HFFc6 (cell line): Measurements from ENCODE around the gene PEPD. TPM values are rescaled to one million over a fixed set of nuclear protein-coding genes. Genes with fewer than 3 reads are reported as not detected.
"Not testable (repeated sequence)": the region's sequence is repeated elsewhere in the genome, so short reads cannot be mapped to it uniquely, and the experiment has no call there.

Experiments used
- DNase-seq: peaks from one replicate; pipeline ENCODE4 v3.0.0-alpha.2; 2018
- H3K27ac Mint-ChIP-seq: 2 replicates; pipeline ENCODE4 v1.8.0; 2020; ENCODE audit warnings: mild to moderate bottlenecking, mixed read lengths
- H3K27me3 Mint-ChIP-seq: 2 replicates; pipeline ENCODE4 v1.8.0; 2021; ENCODE audit warnings: mild to moderate bottlenecking, moderate library complexity, mixed read lengths; ENCODE audit not compliant: insufficient read depth
- H3K36me3 Mint-ChIP-seq: 2 replicates; pipeline ENCODE4 v1.8.0; 2021; ENCODE audit warnings: low read depth, mixed read lengths
- H3K4me1 Mint-ChIP-seq: 2 replicates; pipeline ENCODE4 v1.8.0; 2020; ENCODE audit warnings: low read depth, mixed read lengths
- H3K4me3 Mint-ChIP-seq: 2 replicates; pipeline ENCODE4 v1.8.0; 2020; ENCODE audit warnings: mild to moderate bottlenecking, moderate library complexity, mixed read lengths
- H3K9me3 Mint-ChIP-seq: 2 replicates; pipeline ENCODE4 v1.8.0; 2020; ENCODE audit warnings: mild to moderate bottlenecking, mixed read lengths
- total RNA-seq, 6 experiments: library from RNA; stranded (reverse); fragmentation: NEBNext Ultra II Directional; extraction: Animal tissue kit (Norgen Biotek cat#: 25700); gene quantifications; 2 replicates in 1 of 6; 3 replicates in 5 of 6; pipeline ENCODE4 v1.2.3, GENCODE V29; 2021
- TF ChIP-seq, protein P1 (sequence below): fragments of 200-600 bp; sonication (generic); IDR thresholded peaks from 2 replicates; pipeline ENCODE4 v1.5.0; 2021; ENCODE audit warnings: antibody characterized with exemption, mild to moderate bottlenecking

Gene PEPD
- total RNA-seq, 6 experiments from 2014 or later: 57.0 to 76.9 (median 67.6) TPM

- no peak overlapping the region for H3K4me3 Mint-ChIP-seq
- no peaks in the 10 kb centered on the region for H3K4me1 Mint-ChIP-seq
- H3K27ac Mint-ChIP-seq: no peak overlapping the region
Measured at GRCh38 chr19:33486936-33487811, 34.4 kb downstream of the PEPD start.

GRCh38 chr19:33486407-33486806 lies 35.2 kb downstream of the PEPD start:
- no peak for DNase-seq
- Mint-ChIP-seq H3K4me1 (no peaks in the 10 kb centered on the region), H3K4me3 (no peak overlapping the region), H3K27me3 (peaks cover 2% of the 10 kb centered on the region; the same call in 1 of the 2 replicates), H3K9me3 (peaks cover 9% of the 10 kb centered on the region; the same call in 1 of the 2 replicates), H3K27ac (no peak overlapping the region), H3K36me3 (peaks cover 23% of the 10 kb centered on the region)
- TF ChIP-seq, protein P1, sequence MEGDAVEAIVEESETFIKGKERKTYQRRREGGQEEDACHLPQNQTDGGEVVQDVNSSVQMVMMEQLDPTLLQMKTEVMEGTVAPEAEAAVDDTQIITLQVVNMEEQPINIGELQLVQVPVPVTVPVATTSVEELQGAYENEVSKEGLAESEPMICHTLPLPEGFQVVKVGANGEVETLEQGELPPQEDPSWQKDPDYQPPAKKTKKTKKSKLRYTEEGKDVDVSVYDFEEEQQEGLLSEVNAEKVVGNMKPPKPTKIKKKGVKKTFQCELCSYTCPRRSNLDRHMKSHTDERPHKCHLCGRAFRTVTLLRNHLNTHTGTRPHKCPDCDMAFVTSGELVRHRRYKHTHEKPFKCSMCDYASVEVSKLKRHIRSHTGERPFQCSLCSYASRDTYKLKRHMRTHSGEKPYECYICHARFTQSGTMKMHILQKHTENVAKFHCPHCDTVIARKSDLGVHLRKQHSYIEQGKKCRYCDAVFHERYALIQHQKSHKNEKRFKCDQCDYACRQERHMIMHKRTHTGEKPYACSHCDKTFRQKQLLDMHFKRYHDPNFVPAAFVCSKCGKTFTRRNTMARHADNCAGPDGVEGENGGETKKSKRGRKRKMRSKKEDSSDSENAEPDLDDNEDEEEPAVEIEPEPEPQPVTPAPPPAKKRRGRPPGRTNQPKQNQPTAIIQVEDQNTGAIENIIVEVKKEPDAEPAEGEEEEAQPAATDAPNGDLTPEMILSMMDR: no peak

More at GRCh38 chr19:33486936-33487811, 34.4 kb downstream of the PEPD start:
- no peak for DNase-seq
- TF ChIP-seq, protein P1: no peak
- H3K9me3 Mint-ChIP-seq: peaks cover 9% of the 10 kb centered on the region; the same call in 1 of the 2 replicates
- peaks cover 4% of the 10 kb centered on the region; the same call in 1 of the 2 replicates for H3K27me3 Mint-ChIP-seq
- peaks cover 23% of the 10 kb centered on the region for H3K36me3 Mint-ChIP-seq

GRCh38 chr19:33484226-33484774 lies 37.3 kb downstream of the PEPD start:
- TF ChIP-seq, protein P1: no peak
- H3K9me3 Mint-ChIP-seq: peaks cover 17% of the 10 kb centered on the region; the same call in 1 of the 2 replicates
- H3K4me1 Mint-ChIP-seq: no peaks in the 10 kb centered on the region
- peaks cover 2% of the 10 kb centered on the region for H3K27me3 Mint-ChIP-seq
- H3K27ac Mint-ChIP-seq: no peak overlapping the region; the same call in 1 of the 2 replicates
- H3K4me3 Mint-ChIP-seq: no peak overlapping the region
- DNase-seq: no peak
- H3K36me3 Mint-ChIP-seq: peaks cover 35% of the 10 kb centered on the region

DNA sequence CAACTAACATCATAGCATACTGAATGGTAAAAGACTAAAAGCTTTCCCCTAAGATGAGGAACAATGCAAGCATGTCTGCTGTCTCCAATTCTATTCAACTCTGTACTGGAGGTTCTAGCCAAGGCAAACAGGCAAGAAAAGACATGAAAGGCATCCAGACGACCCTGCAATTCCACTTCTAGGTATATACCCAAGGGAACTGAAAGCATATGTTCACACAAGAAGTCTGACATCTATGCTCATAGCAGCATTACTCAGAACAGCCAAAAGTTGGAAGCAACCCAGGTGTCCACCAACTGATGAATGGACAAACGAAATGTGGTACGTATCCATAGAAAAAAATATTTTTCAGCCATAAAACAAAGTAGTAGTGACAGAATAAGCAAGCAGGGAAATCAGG lies 39.1 kb downstream of the PEPD start:
- TF ChIP-seq, protein P1: no peak
- Mint-ChIP-seq H3K4me3 (no peak overlapping the region), H3K4me1 (no peaks in the 10 kb centered on the region), H3K36me3 (peaks cover 52% of the 10 kb centered on the region), H3K9me3 (peaks cover 31% of the 10 kb centered on the region; the same call in 1 of the 2 replicates), H3K27me3 (peaks cover 2% of the 10 kb centered on the region), H3K27ac (no peak overlapping the region)
- no peak for DNase-seq

DNA sequence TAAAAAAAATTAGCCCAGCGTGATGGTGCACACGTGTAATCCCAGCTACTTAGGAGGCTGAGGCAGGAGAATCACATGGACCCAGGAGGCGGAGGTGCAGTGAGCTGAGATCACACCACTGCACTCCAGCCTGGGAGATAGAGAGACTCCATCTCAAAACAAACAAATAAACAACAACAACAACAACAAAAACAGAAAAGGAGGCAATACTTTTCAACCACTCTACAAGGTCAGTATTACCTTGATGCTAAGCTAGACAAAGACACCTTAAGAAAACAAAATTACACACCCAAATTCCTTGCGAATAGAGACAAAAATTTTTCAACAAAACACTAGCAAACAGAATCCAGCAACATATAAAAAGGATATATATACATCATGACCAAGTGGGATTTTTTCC lies 39.7 kb downstream of the PEPD start:
- Mint-ChIP-seq H3K36me3 (peaks cover 58% of the 10 kb centered on the region), H3K27me3 (peaks cover under 1% of the 10 kb centered on the region), H3K4me1 (no peaks in the 10 kb centered on the region), H3K27ac (no peak overlapping the region), H3K9me3 (peaks cover 31% of the 10 kb centered on the region; the same call in 1 of the 2 replicates), H3K4me3 (no peak overlapping the region)
- no peak for DNase-seq
- TF ChIP-seq, protein P1: no peak

DNA sequence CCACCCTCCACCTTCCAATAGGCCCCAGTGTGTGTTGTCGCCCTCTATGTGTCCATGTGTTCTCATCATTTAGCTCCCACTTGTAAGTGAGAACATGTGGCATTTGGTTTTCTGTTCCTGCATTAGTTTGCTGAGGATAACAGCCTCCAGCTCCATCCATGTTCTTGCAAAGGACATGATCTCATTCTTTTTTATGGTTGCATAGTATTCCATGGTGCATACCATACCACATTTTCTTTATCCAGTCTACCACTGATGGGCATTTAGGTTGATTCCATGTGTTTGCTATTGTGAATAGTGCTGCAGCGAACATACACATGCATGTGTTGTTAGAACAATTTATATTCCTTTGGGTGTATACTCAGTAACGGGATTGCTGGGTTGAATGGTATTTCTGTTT lies 42.0 kb downstream of the PEPD start:
- not testable (repeated sequence) for H3K4me1 Mint-ChIP-seq, H3K4me3 Mint-ChIP-seq, H3K27ac Mint-ChIP-seq, DNase-seq, H3K27me3 Mint-ChIP-seq
- Mint-ChIP-seq H3K9me3 (peaks cover 31% of the 10 kb centered on the region; the same call in 1 of the 2 replicates), H3K36me3 (peaks cover 64% of the 10 kb centered on the region)
